ENCODE data around the gene TBL1X. TPM values are rescaled to one million over a fixed set of nuclear protein-coding genes. Genes with fewer than 3 reads are reported as not detected.

TBL1X gene
- total and polyA plus RNA-seq, 8 donors: 4.7 to 53.1 (median 9.5) TPM

- Histone ChIP-seq H3K9me3 (no peaks in the 10 kb centered on the region), H3K4me1 (peaks cover 0 to 5% (median 2%) of the 10 kb centered on the region in 4 donors), H3K4me3 (no peak overlapping the region), H3K27ac (no peak overlapping the region), H3K27me3 (no peaks in the 10 kb centered on the region), H3K36me3 (no peaks in the 10 kb centered on the region)
- 34 to 69% (median 50%) methylated on average over 2 of the region's 2 CpGs for WGBS, 5 donors
- TF ChIP-seq EP300 (IDR thresholded peaks at IDR 0.05): no peak
- TF ChIP-seq POLR2A (IDR thresholded peaks at IDR 0.05): no peak
- TF ChIP-seq POLR2AphosphoS5 (IDR thresholded peaks at IDR 0.05): no peak
- no peak for TF ChIP-seq CTCF (IDR thresholded peaks at IDR 0.05)
- peak in 1 of 2 donors; percentile 16 for DNase-seq
- intact Hi-C loops (cut with DNase I; ENCODE audit: low total_unique reads): no loop called here
Observed at GRCh38 chrX:9492901-9493300, 28.0 kb downstream of the TBL1X start.

GRCh38 chrX:9493936-9494335 lies 29.1 kb downstream of the TBL1X start:
- WGBS, 5 donors: 82 to 94% (median 91%) methylated on average over 4 to 5 of the region's 5 CpGs
- DNase-seq: no peak
- no peaks in the 10 kb centered on the region for H3K9me3 ChIP-seq
- H3K27ac ChIP-seq: no peak overlapping the region
- intact Hi-C loops (cut with DNase I; ENCODE audit: low total_unique reads): no loop called here
- peaks cover 0 to 5% (median 2%) of the 10 kb centered on the region in 4 donors for H3K4me1 ChIP-seq
- H3K4me3 ChIP-seq: no peak overlapping the region
- TF ChIP-seq POLR2AphosphoS5 (IDR thresholded peaks at IDR 0.05): no peak
- TF ChIP-seq EP300 (IDR thresholded peaks at IDR 0.05): no peak
- TF ChIP-seq POLR2A (IDR thresholded peaks at IDR 0.05): no peak
- no peak for TF ChIP-seq CTCF (IDR thresholded peaks at IDR 0.05)
- H3K27me3 ChIP-seq: no peaks in the 10 kb centered on the region
- no peaks in the 10 kb centered on the region for H3K36me3 ChIP-seq

GRCh38 chrX:9494771-9495170 lies 29.9 kb downstream of the TBL1X start:
- TF ChIP-seq EP300 (IDR thresholded peaks at IDR 0.05): no peak
- TF ChIP-seq POLR2AphosphoS5 (IDR thresholded peaks at IDR 0.05): peak in 1 of 3 donors; percentile 35
- 60 to 74% (median 65%) methylated on average over 6 of the region's 6 CpGs for WGBS, 5 donors

GRCh38 chrX:9495496-9495895 lies 30.6 kb downstream of the TBL1X start:
- Histone ChIP-seq H3K9me3 (no peaks in the 10 kb centered on the region), H3K4me1 (peaks cover 0 to 5% (median 2%) of the 10 kb centered on the region in 4 donors), H3K27ac (no peak overlapping the region), H3K4me3 (no peak overlapping the region), H3K27me3 (no peaks in the 10 kb centered on the region), H3K36me3 (no peaks in the 10 kb centered on the region)
- DNase-seq: no peak
- no peak for TF ChIP-seq CTCF (IDR thresholded peaks at IDR 0.05)
- TF ChIP-seq POLR2A (IDR thresholded peaks at IDR 0.05): no peak
- no peak for TF ChIP-seq POLR2AphosphoS5 (IDR thresholded peaks at IDR 0.05)
- no peak for TF ChIP-seq EP300 (IDR thresholded peaks at IDR 0.05)
- WGBS, 5 donors: 93 to 100% (median 95%) methylated on average over 10 of the region's 10 CpGs
- intact Hi-C loops (cut with DNase I; ENCODE audit: low total_unique reads): no loop called here

More at GRCh38 chrX:9494771-9495170, 29.9 kb downstream of the TBL1X start:
- H3K9me3 ChIP-seq: no peaks in the 10 kb centered on the region
- peak in 1 of 2 donors; percentile 47 for DNase-seq
- H3K4me3 ChIP-seq: no peak overlapping the region
- no peaks in the 10 kb centered on the region for H3K36me3 ChIP-seq
- no peaks in the 10 kb centered on the region for H3K27me3 ChIP-seq
- intact Hi-C loops (cut with DNase I; ENCODE audit: low total_unique reads): no loop called here
- H3K4me1 ChIP-seq: peaks cover 0 to 5% (median 2%) of the 10 kb centered on the region in 4 donors
- no peak overlapping the region for H3K27ac ChIP-seq

- intact Hi-C loops (cut with DNase I; ENCODE audit: low total_unique reads): no loop called here
- Histone ChIP-seq H3K27me3 (no peaks in the 10 kb centered on the region), H3K36me3 (peaks cover 0 to 12% (median 8%) of the 10 kb centered on the region in 4 donors), H3K9me3 (no peaks in the 10 kb centered on the region), H3K27ac (no peak overlapping the region), H3K4me3 (no peak overlapping the region), H3K4me1 (peaks cover 0 to under 1% (median under 1%) of the 10 kb centered on the region in 4 donors)
- DNase-seq: no peak
- WGBS, 5 donors: 61 to 84% (median 74%) methylated on average over 5 of the region's 5 CpGs
- TF ChIP-seq CTCF (IDR thresholded peaks at IDR 0.05) (no peak), POLR2AphosphoS5 (IDR thresholded peaks at IDR 0.05) (no peak), EP300 (IDR thresholded peaks at IDR 0.05) (no peak), POLR2A (IDR thresholded peaks at IDR 0.05) (no peak)
Observed at GRCh38 chrX:9498236-9498635, 33.4 kb downstream of the TBL1X start.

Data from stomach (tissue), 9 donors.